DND-41 (cell line): ENCODE data around the gene TMEM86A.

Experiments
- ATAC-seq: fragments of 200-7000 bp; cut with Tn5 transposase; 3 replicates; pipeline ENCODE4 v1.9.1; 2021; ENCODE audit warnings: low read depth; ENCODE audit not compliant: insufficient read depth
- DNase-seq: peaks from one replicate; pipeline ENCODE4 v3.0.0-alpha.2; 2020
- H2AFZ ChIP-seq: 2 replicates; pipeline ENCODE4 v1.6.0; 2012; ENCODE audit warnings: low read depth, low read length
- H3K27ac ChIP-seq: 2 replicates; pipeline ENCODE4 v1.5.1; 2012; ENCODE audit warnings: low read length, inconsistent platforms
- H3K27me3 ChIP-seq: fragments of 200-600 bp; sonication (generic); 2 replicates; pipeline ENCODE4 v1.6.0; 2012; ENCODE audit warnings: low read length, mild to moderate bottlenecking, inconsistent platforms; ENCODE audit not compliant: insufficient read depth, poor library complexity
- H3K36me3 ChIP-seq: 2 replicates; pipeline ENCODE4 v1.5.1; 2012; ENCODE audit warnings: low read length, inconsistent platforms; ENCODE audit not compliant: insufficient read depth
- H3K4me1 ChIP-seq: 2 replicates; pipeline ENCODE4 v1.5.1; 2012; ENCODE audit warnings: mild to moderate bottlenecking, low read length; ENCODE audit not compliant: insufficient read depth
- H3K4me2 ChIP-seq: 2 replicates; pipeline ENCODE4 v1.6.0; 2012; ENCODE audit warnings: mild to moderate bottlenecking, moderate library complexity, low read length, inconsistent platforms; ENCODE audit not compliant: insufficient read depth
- H3K4me3 ChIP-seq, 2 experiments: fragments of 200-600 bp in 1 of 2; shearing (Covaris generic) in 1 of 2; 2 replicates each; pipeline ENCODE4 v1.5.1; 2012 to 2016; ENCODE audit warnings: inconsistent platforms in 2 of 2, low read length in 2 of 2, mild to moderate bottlenecking in 2 of 2, low read depth in 1 of 2, moderate library complexity in 1 of 2
- H3K79me2 ChIP-seq: 2 replicates; pipeline ENCODE4 v1.6.0; 2012; ENCODE audit warnings: low read length, inconsistent platforms; ENCODE audit not compliant: insufficient read depth
- H3K9ac ChIP-seq: 2 replicates; pipeline ENCODE4 v1.6.0; 2012; ENCODE audit warnings: low read depth, mild to moderate bottlenecking, inconsistent platforms, low read length, moderate library complexity
- H3K9me3 ChIP-seq: 2 replicates; pipeline ENCODE4 v1.5.1; 2012; ENCODE audit warnings: low read length, moderate library complexity, mild to moderate bottlenecking, inconsistent platforms; ENCODE audit not compliant: insufficient read depth, severe bottlenecking
- H4K20me1 ChIP-seq: 2 replicates; pipeline ENCODE4 v1.6.0; 2012; ENCODE audit warnings: low read length; ENCODE audit not compliant: insufficient read depth
- CTCF ChIP-seq: IDR thresholded peaks from 2 replicates; pipeline ENCODE4 v1.5.1; 2012; ENCODE audit warnings: borderline replicate concordance, low read length, moderate library complexity, mild to moderate bottlenecking; ENCODE audit not compliant: poor library complexity, severe bottlenecking; ENCODE audit errors: extremely low read depth
- EZH2 ChIP-seq: IDR thresholded peaks from 3 replicates; pipeline ENCODE4 v1.6.1; 2012; ENCODE audit warnings: borderline replicate concordance, low read depth, mild to moderate bottlenecking, moderate library complexity, low read length, inconsistent platforms; ENCODE audit not compliant: severe bottlenecking

The TMEM86A gene

GRCh38 chr11:18696638-18697225 is 1.8 kb upstream of the TMEM86A start:
- Histone ChIP-seq H3K4me2 (no peak overlapping the region), H3K4me3 (no peak overlapping the region), H2AFZ (no peak overlapping the region), H4K20me1 (no peaks in the 10 kb centered on the region; the same call in 1 of the 2 replicates), H3K79me2 (no peaks in the 10 kb centered on the region), H3K27ac (no peak overlapping the region), H3K4me1 (peaks cover 21% of the 10 kb centered on the region), H3K36me3 (no peaks in the 10 kb centered on the region), H3K9ac (no peak overlapping the region), H3K27me3 (peaks cover 5% of the 10 kb centered on the region), H3K9me3 (no peaks in the 10 kb centered on the region)
- DNase-seq (no peak), ATAC-seq (no peak)
- TF ChIP-seq EZH2: no peak
- TF ChIP-seq CTCF: no peak

GRCh38 chr11:18697576-18697975 is 1.0 kb upstream of the TMEM86A start:
- Histone ChIP-seq H3K36me3 (no peaks in the 10 kb centered on the region), H4K20me1 (no peaks in the 10 kb centered on the region; the same call in 1 of the 2 replicates), H3K9me3 (no peaks in the 10 kb centered on the region), H3K79me2 (no peaks in the 10 kb centered on the region), H3K4me1 (peaks cover 21% of the 10 kb centered on the region), H3K4me3 (no peak overlapping the region), H3K27me3 (peaks cover 5% of the 10 kb centered on the region), H3K4me2 (no peak overlapping the region), H3K9ac (no peak overlapping the region), H2AFZ (peak overlapping the region; percentile 53; the same call in 1 of the 2 replicates), H3K27ac (no peak overlapping the region)
- TF ChIP-seq CTCF (no peak), EZH2 (no peak)
- no peak for ATAC-seq
- no peak for DNase-seq

GRCh38 chr11:18699269-18699596 is 654 bp downstream of the TMEM86A start:
- TF ChIP-seq EZH2: no peak
- TF ChIP-seq CTCF: no peak
- H4K20me1 ChIP-seq: no peaks in the 10 kb centered on the region; the same call in 1 of the 2 replicates
- H3K4me2 ChIP-seq: peak overlapping the region; percentile 66
- peak overlapping the region; percentile 57 for H3K9ac ChIP-seq
- peak overlapping the region; percentile 24 to 58; a peak in 3 of 4 replicates for H3K4me3 ChIP-seq
- peak overlapping the region; percentile 61 for H2AFZ ChIP-seq
- H3K27me3 ChIP-seq: peaks cover 5% of the 10 kb centered on the region
- no peaks in the 10 kb centered on the region for H3K36me3 ChIP-seq
- H3K9me3 ChIP-seq: no peaks in the 10 kb centered on the region
- H3K27ac ChIP-seq: no peak overlapping the region
- peaks cover 21% of the 10 kb centered on the region for H3K4me1 ChIP-seq
- DNase-seq (no peak), ATAC-seq (no peak)
- H3K79me2 ChIP-seq: no peaks in the 10 kb centered on the region

- Histone ChIP-seq H2AFZ (no peak overlapping the region), H3K79me2 (no peaks in the 10 kb centered on the region), H3K36me3 (no peaks in the 10 kb centered on the region), H3K9ac (no peak overlapping the region), H4K20me1 (no peaks in the 10 kb centered on the region; the same call in 1 of the 2 replicates), H3K9me3 (no peaks in the 10 kb centered on the region), H3K4me2 (peak overlapping the region; percentile 66), H3K27ac (no peak overlapping the region), H3K4me3 (no peak overlapping the region), H3K4me1 (peaks cover 21% of the 10 kb centered on the region), H3K27me3 (peaks cover 5% of the 10 kb centered on the region)
- DNase-seq: no peak
- ATAC-seq: no peak
- no peak for TF ChIP-seq EZH2
- no peak for TF ChIP-seq CTCF
These were observed 1.3 kb downstream of the TMEM86A start for GRCh38 chr11:18699848-18700261.
